Activated naive CD4-positive, alpha-beta T cell treated with anti-CD3 and anti-CD28 coated beads for 36 hours (primary cell): ENCODE results near the gene GPRC6A. TPM values are rescaled to one million over a fixed set of nuclear protein-coding genes. Genes with fewer than 3 reads are reported as not detected.
"Not testable (repeated sequence)": the region's sequence is repeated elsewhere in the genome, so short reads cannot be mapped to it uniquely, and the experiment has no call there.

Experiments used
- CTCF ChIA-PET: fragments of 350-600 bp; sonication (Branson Sonifier 250); formaldehyde crosslinking; loops from one replicate; lab custom pipeline; 2021; ENCODE audit warnings: antibody characterized with exemption; lab: Charles Lee
- DNase-seq: peaks from one replicate; pipeline ENCODE4 v3.0.0-alpha.2; 2020
- H3K27ac Mint-ChIP-seq: one replicate; pipeline ENCODE4 v1.8.0; 2021; ENCODE audit warnings: mild to moderate bottlenecking, mixed read lengths
- H3K27me3 Mint-ChIP-seq: one replicate; pipeline ENCODE4 v1.8.0; 2021; ENCODE audit warnings: low read depth, mixed read lengths
- H3K36me3 Mint-ChIP-seq: one replicate; pipeline ENCODE4 v1.8.0; 2021; ENCODE audit warnings: low read depth, mixed read lengths
- H3K4me1 Mint-ChIP-seq: one replicate; pipeline ENCODE4 v1.8.0; 2021; ENCODE audit warnings: low read depth, mixed read lengths
- H3K4me3 Mint-ChIP-seq: one replicate; pipeline ENCODE4 v1.8.0; 2021; ENCODE audit warnings: mild to moderate bottlenecking, moderate library complexity, mixed read lengths
- H3K9me3 Mint-ChIP-seq: one replicate; pipeline ENCODE4 v1.8.0; 2021; ENCODE audit warnings: mixed read lengths
- intact Hi-C: fragments of 100-400 bp; cut with micrococcal nuclease; formaldehyde crosslinking; loops from one replicate; pipeline ENCODE4 v1.15.1; 2023
- total RNA-seq, 2 experiments: library from RNA; stranded (reverse); gene quantifications; one replicate each; pipeline ENCODE4 v1.2.3, GENCODE V29; 2021

Gene GPRC6A
- total RNA-seq, 2 experiments from 2014 or later, result not detected

GRCh38 chr6:116836606-116837342, 7.9 kb upstream of the GPRC6A start:
- Mint-ChIP-seq H3K36me3 (no peaks in the 10 kb centered on the region), H3K27me3 (peaks cover 6% of the 10 kb centered on the region), H3K27ac (no peak overlapping the region), H3K9me3 (peaks cover 2% of the 10 kb centered on the region), H3K4me3 (no peak overlapping the region), H3K4me1 (no peaks in the 10 kb centered on the region)
- DNase-seq, result no peak
- intact Hi-C loops, result loop anchor here (5.0 kb wide), 1 partner anchor 406 kb away; no protein-coding TSS in a partner anchor
- CTCF ChIA-PET, result no interaction called here

- H3K4me1 Mint-ChIP-seq, H3K9me3 Mint-ChIP-seq, DNase-seq, H3K4me3 Mint-ChIP-seq, intact Hi-C loops, H3K36me3 Mint-ChIP-seq, H3K27me3 Mint-ChIP-seq, CTCF ChIA-PET, H3K27ac Mint-ChIP-seq: not testable (repeated sequence)
Observed at GRCh38 chr6:116834526-116834925, 5.6 kb upstream of the GPRC6A start.

- Mint-ChIP-seq H3K36me3 (no peaks in the 10 kb centered on the region), H3K27me3 (no peaks in the 10 kb centered on the region), H3K4me1 (no peaks in the 10 kb centered on the region), H3K27ac (no peak overlapping the region), H3K4me3 (no peak overlapping the region), H3K9me3 (peaks cover 10% of the 10 kb centered on the region)
- DNase-seq, result no peak
- CTCF ChIA-PET, result no interaction called here
- intact Hi-C loops, result no loop called here
Observed at GRCh38 chr6:116827561-116828240, 1.2 kb downstream of the GPRC6A start.

GRCh38 chr6:116816336-116816735, 12.5 kb downstream of the GPRC6A start:
- DNase-seq, H3K36me3 Mint-ChIP-seq, H3K4me3 Mint-ChIP-seq, CTCF ChIA-PET, H3K27ac Mint-ChIP-seq, H3K4me1 Mint-ChIP-seq, intact Hi-C loops, H3K9me3 Mint-ChIP-seq, H3K27me3 Mint-ChIP-seq: not testable (repeated sequence)

- no peaks in the 10 kb centered on the region for H3K36me3 Mint-ChIP-seq
- H3K27me3 Mint-ChIP-seq, result peaks cover 6% of the 10 kb centered on the region
- no peak for DNase-seq
- peaks cover 13% of the 10 kb centered on the region for H3K9me3 Mint-ChIP-seq
- intact Hi-C loops, result no loop called here
- CTCF ChIA-PET, result no interaction called here
- no peak overlapping the region for H3K27ac Mint-ChIP-seq
- H3K4me3 Mint-ChIP-seq, result no peak overlapping the region
- no peaks in the 10 kb centered on the region for H3K4me1 Mint-ChIP-seq
Observed at GRCh38 chr6:116812051-116812650, 16.7 kb downstream of the GPRC6A start.

- no peaks in the 10 kb centered on the region for H3K4me1 Mint-ChIP-seq
- peaks cover 5% of the 10 kb centered on the region for H3K27me3 Mint-ChIP-seq
- H3K9me3 Mint-ChIP-seq, result no peaks in the 10 kb centered on the region
- intact Hi-C loops, result no loop called here
- H3K27ac Mint-ChIP-seq, result no peak overlapping the region
- no peak for DNase-seq
- no peaks in the 10 kb centered on the region for H3K36me3 Mint-ChIP-seq
- no peak overlapping the region for H3K4me3 Mint-ChIP-seq
- CTCF ChIA-PET, result no interaction called here
Observed at GRCh38 chr6:116801971-116802370, 26.9 kb downstream of the GPRC6A start.

- CTCF ChIA-PET, result no interaction called here
- no peaks in the 10 kb centered on the region for H3K9me3 Mint-ChIP-seq
- intact Hi-C loops, result no loop called here
- no peak overlapping the region for H3K27ac Mint-ChIP-seq
- H3K4me3 Mint-ChIP-seq, result no peak overlapping the region
- H3K36me3 Mint-ChIP-seq, result no peaks in the 10 kb centered on the region
- H3K4me1 Mint-ChIP-seq, result no peaks in the 10 kb centered on the region
- H3K27me3 Mint-ChIP-seq, result peaks cover 3% of the 10 kb centered on the region
- DNase-seq, result no peak
Observed at GRCh38 chr6:116799945-116800344, 28.9 kb downstream of the GPRC6A start.

GRCh38 chr6:116797585-116797984, 31.3 kb downstream of the GPRC6A start:
- Mint-ChIP-seq H3K27ac (no peak overlapping the region), H3K27me3 (no peaks in the 10 kb centered on the region), H3K9me3 (no peaks in the 10 kb centered on the region), H3K4me1 (no peaks in the 10 kb centered on the region), H3K4me3 (no peak overlapping the region), H3K36me3 (no peaks in the 10 kb centered on the region)
- CTCF ChIA-PET, result interaction anchor here (0.7 kb wide), 1 partner anchor 290 kb away, joined by 3 read pairs; no protein-coding TSS in a partner anchor
- DNase-seq, result no peak
- intact Hi-C loops, result no loop called here

- Mint-ChIP-seq H3K4me1 (no peaks in the 10 kb centered on the region), H3K4me3 (no peak overlapping the region), H3K27ac (no peak overlapping the region), H3K9me3 (no peaks in the 10 kb centered on the region), H3K36me3 (no peaks in the 10 kb centered on the region), H3K27me3 (no peaks in the 10 kb centered on the region)
- DNase-seq, result no peak
- intact Hi-C loops, result no loop called here
- CTCF ChIA-PET, result no interaction called here
Observed at GRCh38 chr6:116793224-116793623, 35.7 kb downstream of the GPRC6A start.

- Mint-ChIP-seq H3K36me3 (no peaks in the 10 kb centered on the region), H3K4me1 (no peaks in the 10 kb centered on the region), H3K9me3 (no peaks in the 10 kb centered on the region), H3K27ac (no peak overlapping the region), H3K27me3 (peaks cover 9% of the 10 kb centered on the region), H3K4me3 (no peak overlapping the region)
- DNase-seq, result no peak
- CTCF ChIA-PET, result no interaction called here
- intact Hi-C loops, result no loop called here
Observed at GRCh38 chr6:116783852-116784251, 45.0 kb downstream of the GPRC6A start.

GRCh38 chr6:116779573-116780164, 49.2 kb downstream of the GPRC6A start:
- Mint-ChIP-seq H3K36me3 (no peaks in the 10 kb centered on the region), H3K27me3 (peaks cover 9% of the 10 kb centered on the region), H3K4me1 (no peaks in the 10 kb centered on the region), H3K4me3 (no peak overlapping the region), H3K9me3 (no peaks in the 10 kb centered on the region), H3K27ac (no peak overlapping the region)
- CTCF ChIA-PET, result interaction anchor here (1.1 kb wide), 1 partner anchor 68 kb away, joined by 3 read pairs; no protein-coding TSS in a partner anchor
- intact Hi-C loops, result loop anchor here (1.0 kb wide), 3 partner anchors 68 to 486 kb away; partner anchors contain the start of gene VGLL2
- DNase-seq, result no peak

- intact Hi-C loops, result loop anchor here (5.0 kb wide), 1 partner anchor 157 kb away; the partner anchor contains the start of gene RSPH4A
- no peak overlapping the region for H3K27ac Mint-ChIP-seq
- DNase-seq, result no peak
- no peaks in the 10 kb centered on the region for H3K9me3 Mint-ChIP-seq
- CTCF ChIA-PET, result no interaction called here
- peaks cover 7% of the 10 kb centered on the region for H3K27me3 Mint-ChIP-seq
- H3K4me1 Mint-ChIP-seq, result no peaks in the 10 kb centered on the region
- H3K36me3 Mint-ChIP-seq, result no peaks in the 10 kb centered on the region
- no peak overlapping the region for H3K4me3 Mint-ChIP-seq
Observed at GRCh38 chr6:116773886-116774285, 55.0 kb downstream of the GPRC6A start.
